RWPE2 (cell line): Measurements from ENCODE around the gene GTF2IRD1.
"Not testable (repeated sequence)": the region's sequence is repeated elsewhere in the genome, so short reads cannot be mapped to it uniquely, and the experiment has no call there.

Experiments used
- ATAC-seq: fragments of 200-7000 bp; cut with Tn5 transposase; 3 replicates; pipeline ENCODE4 v1.9.1; 2021; ENCODE audit warnings: low read depth
- DNase-seq: peaks from one replicate; pipeline ENCODE4 v3.0.0-alpha.2; 2020; ENCODE audit warnings: low spot score
- H3K27ac ChIP-seq: fragments of 450-650 bp; 2 replicates; pipeline ENCODE4 v1.5.1; 2017; ENCODE audit warnings: mild to moderate bottlenecking; ENCODE audit not compliant: poor library complexity, severe bottlenecking
- H3K27me3 ChIP-seq: fragments of 250-450 bp; sonication (Bioruptor Pico); 2 replicates; pipeline ENCODE4 v1.5.1; 2021; ENCODE audit warnings: mild to moderate bottlenecking, moderate library complexity; ENCODE audit not compliant: insufficient read depth, poor library complexity, severe bottlenecking
- H3K36me3 ChIP-seq: fragments of 250-450 bp; sonication (Bioruptor Pico); 2 replicates; pipeline ENCODE4 v1.5.1; 2020; ENCODE audit warnings: low read depth, mild to moderate bottlenecking, moderate library complexity
- H3K4me1 ChIP-seq: fragments of 250-450 bp; sonication (Bioruptor Pico); 2 replicates; pipeline ENCODE4 v1.5.1; 2021; ENCODE audit warnings: mild to moderate bottlenecking, moderate library complexity; ENCODE audit not compliant: insufficient read depth, poor library complexity, severe bottlenecking
- H3K4me3 ChIP-seq: fragments of 250-450 bp; sonication (Bioruptor Pico); 2 replicates; pipeline ENCODE4 v1.5.1; 2021; ENCODE audit warnings: mild to moderate bottlenecking, moderate library complexity; ENCODE audit not compliant: severe bottlenecking
- H3K9me3 ChIP-seq: fragments of 250-450 bp; sonication (Bioruptor Pico); 2 replicates; pipeline ENCODE4 v1.5.1; 2021; ENCODE audit warnings: mild to moderate bottlenecking, moderate library complexity; ENCODE audit not compliant: severe bottlenecking
- TF ChIP-seq, protein P1 (sequence below): fragments of 450-650 bp; IDR thresholded peaks from one replicate; pipeline ENCODE4 v1.5.1; 2017; ENCODE audit warnings: mild to moderate bottlenecking, moderate library complexity; ENCODE audit not compliant: poor library complexity, severe bottlenecking

GTF2IRD1 gene

DNA sequence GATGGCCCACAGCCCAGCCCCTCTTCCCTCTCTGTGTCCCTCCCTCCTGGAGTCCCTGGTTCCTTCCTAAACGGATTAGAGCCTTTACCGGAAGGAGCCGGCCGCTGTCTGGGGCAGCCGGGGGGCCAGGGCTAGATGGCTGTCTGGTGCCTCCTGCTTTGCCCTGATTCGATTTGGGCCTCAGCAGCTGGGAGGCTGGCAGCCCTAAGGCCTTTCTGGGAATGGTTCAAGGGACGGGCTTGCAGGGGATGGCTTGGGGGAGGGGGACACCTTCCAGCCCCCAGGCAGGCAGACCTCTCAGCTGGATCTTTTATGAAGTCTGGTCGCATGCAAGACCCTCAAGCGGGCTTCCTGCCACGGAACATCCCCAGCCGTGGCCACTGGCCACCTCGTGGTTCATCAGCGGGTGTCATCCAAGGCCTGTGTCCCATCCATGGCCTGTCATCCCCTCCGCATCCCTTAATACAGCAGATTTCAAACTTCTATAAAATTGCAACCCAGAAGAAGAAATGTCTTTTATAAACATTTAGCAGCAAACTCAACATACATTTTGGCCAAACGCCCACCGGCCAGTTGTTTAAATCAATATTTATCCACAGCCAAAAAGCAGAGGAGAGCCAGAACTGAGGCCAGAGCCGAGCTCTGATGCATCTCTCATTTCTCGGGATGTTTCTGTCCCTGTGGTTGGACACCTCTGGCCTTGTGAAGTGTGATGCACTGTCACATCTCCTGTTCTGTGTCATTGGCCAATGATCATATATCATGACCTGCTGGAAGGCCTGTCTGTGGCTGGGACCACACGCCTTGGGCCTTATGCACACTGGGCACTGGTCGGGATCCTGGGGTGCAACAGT is 52.0 kb downstream of the GTF2IRD1 start:
- H3K9me3 ChIP-seq = no peaks in the 10 kb centered on the region
- TF ChIP-seq, protein P1, sequence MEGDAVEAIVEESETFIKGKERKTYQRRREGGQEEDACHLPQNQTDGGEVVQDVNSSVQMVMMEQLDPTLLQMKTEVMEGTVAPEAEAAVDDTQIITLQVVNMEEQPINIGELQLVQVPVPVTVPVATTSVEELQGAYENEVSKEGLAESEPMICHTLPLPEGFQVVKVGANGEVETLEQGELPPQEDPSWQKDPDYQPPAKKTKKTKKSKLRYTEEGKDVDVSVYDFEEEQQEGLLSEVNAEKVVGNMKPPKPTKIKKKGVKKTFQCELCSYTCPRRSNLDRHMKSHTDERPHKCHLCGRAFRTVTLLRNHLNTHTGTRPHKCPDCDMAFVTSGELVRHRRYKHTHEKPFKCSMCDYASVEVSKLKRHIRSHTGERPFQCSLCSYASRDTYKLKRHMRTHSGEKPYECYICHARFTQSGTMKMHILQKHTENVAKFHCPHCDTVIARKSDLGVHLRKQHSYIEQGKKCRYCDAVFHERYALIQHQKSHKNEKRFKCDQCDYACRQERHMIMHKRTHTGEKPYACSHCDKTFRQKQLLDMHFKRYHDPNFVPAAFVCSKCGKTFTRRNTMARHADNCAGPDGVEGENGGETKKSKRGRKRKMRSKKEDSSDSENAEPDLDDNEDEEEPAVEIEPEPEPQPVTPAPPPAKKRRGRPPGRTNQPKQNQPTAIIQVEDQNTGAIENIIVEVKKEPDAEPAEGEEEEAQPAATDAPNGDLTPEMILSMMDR = no peak
- no peak overlapping the region for H3K4me3 ChIP-seq
- no peaks in the 10 kb centered on the region for H3K4me1 ChIP-seq
- H3K36me3 ChIP-seq = peaks cover 23% of the 10 kb centered on the region
- ATAC-seq (no peak), DNase-seq (no peak)
- H3K27me3 ChIP-seq = no peaks in the 10 kb centered on the region
- no peak overlapping the region for H3K27ac ChIP-seq

DNA sequence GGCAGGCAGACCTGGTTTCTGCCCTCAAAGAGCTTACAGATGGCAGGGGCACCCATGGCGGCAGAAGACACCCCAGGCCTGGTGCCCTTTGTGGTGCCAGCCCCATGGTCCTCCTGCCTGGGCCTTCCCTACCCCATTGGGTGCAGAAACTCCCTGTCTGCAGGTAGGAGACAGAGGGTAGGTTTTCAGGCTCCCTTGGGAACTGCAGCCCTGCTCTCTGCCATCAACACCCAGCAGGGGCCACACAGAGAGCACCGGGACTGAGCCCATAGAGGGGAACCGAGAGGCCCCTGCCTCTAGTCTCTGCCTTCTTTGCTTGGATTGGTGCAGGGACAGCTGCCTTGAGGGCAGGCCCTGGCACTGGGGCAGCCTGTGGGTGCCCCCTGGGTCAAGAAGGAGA is 52.6 kb downstream of the GTF2IRD1 start:
- no peaks in the 10 kb centered on the region for H3K9me3 ChIP-seq
- DNase-seq (no peak), ATAC-seq (no peak)
- no peaks in the 10 kb centered on the region for H3K27me3 ChIP-seq
- no peak overlapping the region for H3K27ac ChIP-seq
- peaks cover 23% of the 10 kb centered on the region for H3K36me3 ChIP-seq
- H3K4me1 ChIP-seq = no peaks in the 10 kb centered on the region
- TF ChIP-seq, protein P1 = no peak
- H3K4me3 ChIP-seq = no peak overlapping the region

DNA sequence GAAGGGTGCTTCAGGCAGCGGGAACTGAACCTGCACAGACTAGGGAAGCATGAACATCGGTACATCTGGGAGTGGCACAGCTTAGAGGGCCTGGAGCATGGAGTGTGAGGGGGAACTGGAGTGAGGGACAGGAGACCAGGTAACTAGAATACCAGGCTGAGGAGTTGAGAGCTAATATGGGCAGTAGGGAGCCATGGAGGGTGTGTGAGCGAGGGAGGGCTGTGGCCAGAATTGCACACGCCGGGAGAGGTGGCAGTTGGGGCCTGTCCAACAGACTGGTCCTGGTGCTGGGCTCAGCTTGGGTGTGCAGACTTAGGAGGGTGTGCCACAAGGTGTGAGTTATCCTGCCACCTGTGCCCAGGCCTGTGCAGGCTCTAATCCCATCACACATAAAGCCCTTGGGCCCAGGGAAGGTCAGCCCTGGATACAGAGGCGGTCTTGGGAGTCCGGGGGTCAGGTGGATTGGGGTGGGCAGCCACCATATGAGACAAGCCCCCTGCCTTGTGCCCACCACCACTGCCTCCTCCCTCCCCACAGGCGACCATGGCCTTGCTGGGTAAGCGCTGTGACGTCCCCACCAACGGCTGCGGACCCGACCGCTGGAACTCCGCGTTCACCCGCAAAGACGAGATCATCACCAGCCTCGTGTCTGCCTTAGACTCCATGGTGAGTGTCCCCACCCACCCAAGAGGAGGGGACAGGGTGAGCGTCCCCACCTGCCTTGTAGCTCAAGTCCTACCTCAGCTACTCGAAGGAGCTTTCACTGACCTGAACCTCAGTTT is 54.0 kb downstream of the GTF2IRD1 start:
- ATAC-seq (no peak; the same call in 2 of the 3 replicates), DNase-seq (no peak)
- H3K36me3 ChIP-seq = peaks cover 33% of the 10 kb centered on the region
- no peaks in the 10 kb centered on the region for H3K27me3 ChIP-seq
- TF ChIP-seq, protein P1 = no peak
- H3K9me3 ChIP-seq = no peaks in the 10 kb centered on the region
- H3K4me3 ChIP-seq = no peak overlapping the region
- no peaks in the 10 kb centered on the region for H3K4me1 ChIP-seq
- no peak overlapping the region for H3K27ac ChIP-seq

DNA sequence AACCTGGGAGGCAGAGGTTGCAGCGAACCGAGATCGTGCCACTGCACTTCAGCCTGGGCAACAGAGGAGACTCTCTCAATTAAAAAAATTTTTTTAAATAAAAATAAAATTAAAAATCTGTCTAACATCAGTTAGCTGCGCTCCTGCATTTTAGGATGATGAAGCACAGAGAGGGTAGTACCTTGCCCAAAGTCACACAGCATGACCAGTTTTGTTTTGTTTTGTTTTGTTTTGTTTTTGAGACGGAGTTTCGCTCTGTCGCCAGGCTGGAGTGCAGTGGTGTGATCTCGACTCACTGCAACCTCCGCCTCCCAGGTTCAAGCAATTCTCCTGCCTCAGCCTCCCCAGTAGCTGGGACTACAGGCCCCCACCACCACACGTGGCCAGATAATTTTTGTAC is 55.7 kb downstream of the GTF2IRD1 start:
- H3K9me3 ChIP-seq, H3K27me3 ChIP-seq, H3K4me1 ChIP-seq, DNase-seq, H3K27ac ChIP-seq, H3K4me3 ChIP-seq, ATAC-seq: not testable (repeated sequence)
- H3K36me3 ChIP-seq = peaks cover 45% of the 10 kb centered on the region

DNA sequence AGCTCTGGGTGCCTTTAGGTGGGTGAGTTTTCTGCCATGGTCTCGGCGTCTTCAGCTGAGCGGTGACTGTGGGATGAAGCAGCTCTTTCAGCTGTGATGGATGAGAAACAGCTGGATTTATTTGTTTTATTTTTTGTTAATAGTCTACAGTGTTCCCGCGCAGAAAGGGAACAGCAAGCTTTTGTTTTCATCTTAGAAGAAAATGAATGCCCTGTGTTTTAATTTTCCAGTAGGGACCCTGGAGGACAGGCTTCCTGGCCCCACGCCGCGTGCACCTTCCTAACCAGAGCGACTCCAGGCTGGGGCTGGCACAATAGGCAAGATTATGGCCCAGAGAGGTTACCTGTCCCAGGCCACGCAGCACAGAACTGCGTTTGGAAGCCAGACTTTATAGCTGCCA is 57.6 kb downstream of the GTF2IRD1 start:
- no peaks in the 10 kb centered on the region for H3K27me3 ChIP-seq
- TF ChIP-seq, protein P1 = no peak
- ATAC-seq = no peak
- no peaks in the 10 kb centered on the region for H3K9me3 ChIP-seq
- DNase-seq = no peak
- no peak overlapping the region for H3K27ac ChIP-seq
- no peak overlapping the region for H3K4me3 ChIP-seq
- peaks cover 45% of the 10 kb centered on the region for H3K36me3 ChIP-seq
- H3K4me1 ChIP-seq = no peaks in the 10 kb centered on the region
